Ascending aorta (tissue), 2 donors: ENCODE measurements around the gene PLCB3. TPM values are rescaled to one million over a fixed set of nuclear protein-coding genes. Genes with fewer than 3 reads are reported as not detected.

ENCODE experiments used
- DNase-seq, 2 donors: peaks; one replicate each; pipeline ENCODE4 v3.0.0-alpha.2; 2019; ENCODE audit warnings: low spot score in 2 of 2
- H3K27ac ChIP-seq, 2 donors: fragments of 200-600 bp; sonication (generic); one replicate each; pipeline ENCODE4 v1.5.1; 2016 to 2017; ENCODE audit warnings: mild to moderate bottlenecking in 1 of 2
- H3K27me3 ChIP-seq: fragments of 200-600 bp; sonication (generic); one replicate; pipeline ENCODE4 v1.5.1; 2017
- H3K36me3 ChIP-seq, 2 donors: fragments of 200-600 bp; sonication (generic); one replicate each; pipeline ENCODE4 v1.5.1; 2016
- H3K4me1 ChIP-seq, 2 donors: fragments of 200-600 bp; sonication (generic); one replicate each; pipeline ENCODE4 v1.5.1; 2016 to 2017; ENCODE audit warnings: mild to moderate bottlenecking in 1 of 2
- H3K4me3 ChIP-seq, 2 donors: fragments of 200-600 bp; sonication (generic); one replicate each; pipeline ENCODE4 v1.5.1; 2016 to 2017; ENCODE audit warnings: mild to moderate bottlenecking in 1 of 2
- H3K9me3 ChIP-seq, 2 donors: fragments of 200-600 bp; sonication (generic); one replicate each; pipeline ENCODE4 v1.5.1; 2016
- CTCF ChIP-seq, 3 experiments: fragments of 200-600 bp in 2 of 3; fragments of 450-650 bp in 1 of 3; sonication (generic) in 2 of 3; IDR thresholded peaks; one replicate each; pipeline ENCODE4 v1.5.1; 2016 to 2019; ENCODE audit warnings: antibody characterized with exemption in 3 of 3, mild to moderate bottlenecking in 1 of 3, moderate library complexity in 1 of 3
- intact Hi-C: fragments of 100-400 bp; cut with DNase I; formaldehyde crosslinking; loops from one replicate; pipeline ENCODE4 v1.15.1; 2023
- total RNA-seq: library from RNA; depleted of rRNA; stranded (reverse); fragments of >200 nt; gene quantifications from one replicate; pipeline ENCODE4 v1.1.0, GENCODE V29; 2016

PLCB3 gene
- total RNA-seq, 1 donor from 2014 or later = 54.0 TPM

GRCh38 chr11:64291262-64291751, 40.0 kb downstream of the PLCB3 start, which contains the start of gene KCNK4:
Gene KCNK4 (plus strand): TSS chr11:64291302. CDS start chr11:64293019, 1,717 bp downstream.
- DNase-seq = no peak
- intact Hi-C loops = no loop called here
- peak within 1 kb of the TSS; percentile 47 to 61 for H3K4me3 ChIP-seq
- no peak for TF ChIP-seq CTCF (IDR thresholded peaks at IDR 0.05)
- H3K27ac ChIP-seq = no peak within 1 kb of the TSS
- no peaks in the 10 kb centered on the region for H3K36me3 ChIP-seq
- H3K4me1 ChIP-seq = peaks cover 7 to 11% of the 10 kb centered on the region in 2 donors
- H3K9me3 ChIP-seq = no peaks in the 10 kb centered on the region
- H3K27me3 ChIP-seq = peaks cover 13% of the 10 kb centered on the region

- H3K4me3 ChIP-seq = peak overlapping the region; percentile 47 to 61
- DNase-seq = no peak
- no peak for TF ChIP-seq CTCF (IDR thresholded peaks at IDR 0.05)
- H3K4me1 ChIP-seq = peaks cover 7 to 10% of the 10 kb centered on the region in 2 donors
- no peak overlapping the region for H3K27ac ChIP-seq
- peaks cover 15% of the 10 kb centered on the region for H3K27me3 ChIP-seq
- no peaks in the 10 kb centered on the region for H3K9me3 ChIP-seq
- no peaks in the 10 kb centered on the region for H3K36me3 ChIP-seq
- intact Hi-C loops = no loop called here
Measured at GRCh38 chr11:64291752-64292459, 40.6 kb downstream of the PLCB3 start.

GRCh38 chr11:64292460-64293254, 41.3 kb downstream of the PLCB3 start:
- Histone ChIP-seq H3K36me3 (no peaks in the 10 kb centered on the region), H3K9me3 (no peaks in the 10 kb centered on the region), H3K4me3 (peak overlapping the region; percentile 47 to 61), H3K4me1 (peaks cover 7 to 10% of the 10 kb centered on the region in 2 donors), H3K27me3 (peaks cover 22% of the 10 kb centered on the region), H3K27ac (no peak overlapping the region)
- intact Hi-C loops = no loop called here
- no peak for TF ChIP-seq CTCF (IDR thresholded peaks at IDR 0.05)
- no peak for DNase-seq

GRCh38 chr11:64294774-64295173, 43.4 kb downstream of the PLCB3 start:
- Histone ChIP-seq H3K27me3 (peaks cover 22% of the 10 kb centered on the region), H3K4me3 (no peak overlapping the region), H3K9me3 (no peaks in the 10 kb centered on the region), H3K36me3 (no peaks in the 10 kb centered on the region), H3K4me1 (peaks cover 7 to 13% of the 10 kb centered on the region in 2 donors), H3K27ac (no peak overlapping the region)
- no peak for DNase-seq
- intact Hi-C loops = no loop called here
- TF ChIP-seq CTCF (IDR thresholded peaks at IDR 0.05) = no peak

GRCh38 chr11:64295760-64296159, 44.4 kb downstream of the PLCB3 start:
- no peak for DNase-seq
- TF ChIP-seq CTCF (IDR thresholded peaks at IDR 0.05) = no peak
- H3K4me3 ChIP-seq = no peak overlapping the region
- intact Hi-C loops = no loop called here
- H3K27me3 ChIP-seq = peaks cover 19% of the 10 kb centered on the region
- H3K9me3 ChIP-seq = no peaks in the 10 kb centered on the region
- peaks cover 17 to 23% of the 10 kb centered on the region in 2 donors for H3K4me1 ChIP-seq
- no peaks in the 10 kb centered on the region for H3K36me3 ChIP-seq
- H3K27ac ChIP-seq = no peak overlapping the region
